Lower leg skin (tissue), 4 donors: ENCODE results near the gene MB21D2. TPM values are rescaled to one million over a fixed set of nuclear protein-coding genes. Genes with fewer than 3 reads are reported as not detected.

Source experiments
- DNase-seq, 2 donors: peaks; one replicate each; pipeline ENCODE4 v3.0.0-alpha.2; 2019; ENCODE audit warnings: low spot score in 2 of 2
- H3K4me3 ChIP-seq: fragments of 200-600 bp; sonication (generic); 2 replicates; pipeline ENCODE4 v1.5.1; 2017; ENCODE audit warnings: mild to moderate bottlenecking, low read depth; ENCODE audit not compliant: poor library complexity, severe bottlenecking
- CTCF ChIP-seq, 3 donors: fragments of 450-650 bp; IDR thresholded peaks; one replicate each; pipeline ENCODE4 v1.5.1; 2016; ENCODE audit warnings: antibody characterized with exemption in 3 of 3, mild to moderate bottlenecking in 3 of 3, moderate library complexity in 2 of 3
- POLR2A ChIP-seq, 2 donors: fragments of 450-650 bp; IDR thresholded peaks; one replicate each; pipeline ENCODE4 v1.6.1; 2016 to 2017; ENCODE audit warnings: antibody characterized with exemption in 2 of 2, mild to moderate bottlenecking in 1 of 2, moderate library complexity in 1 of 2
- WGBS, 2 donors: methylation state at CpG; one replicate each; pipeline ENCODE4 v1.1.5; 2018; 5-methylcytosine and 5-hydroxymethylcytosine counted together
- intact Hi-C: fragments of 100-400 bp; cut with DNase I; formaldehyde crosslinking; loops from one replicate; pipeline ENCODE4 v1.15.0; 2023; ENCODE audit warnings: low total_unique reads
- total RNA-seq, 4 donors: library from RNA; depleted of rRNA; stranded (reverse); fragments of >200 nt; gene quantifications; one replicate each; pipeline ENCODE4 v1.1.0, GENCODE V29; 2016

The MB21D2 gene
- total RNA-seq, 4 donors from 2014 or later, result 7.9 to 11.8 (median 8.6) TPM

- TF ChIP-seq CTCF (IDR thresholded peaks at IDR 0.05), result no peak
- TF ChIP-seq POLR2A (IDR thresholded peaks at IDR 0.05), result no peak
- DNase-seq, result no peak
- H3K4me3 ChIP-seq, result no peak overlapping the region
- intact Hi-C loops, result no loop called here
- WGBS, 2 donors, result 89% methylated on average over 13 of the region's 13 CpGs
These were observed 27.0 kb downstream of the MB21D2 start for GRCh38 chr3:192890347-192891335.

- DNase-seq, result no peak
- TF ChIP-seq POLR2A (IDR thresholded peaks at IDR 0.05) (no peak), CTCF (IDR thresholded peaks at IDR 0.05) (no peak)
- intact Hi-C loops, result no loop called here
- no peak overlapping the region for H3K4me3 ChIP-seq
- 55 to 66% methylated on average over 3 of the region's 3 CpGs for WGBS, 2 donors
These were observed 28.0 kb downstream of the MB21D2 start for GRCh38 chr3:192889679-192890078.

DNA sequence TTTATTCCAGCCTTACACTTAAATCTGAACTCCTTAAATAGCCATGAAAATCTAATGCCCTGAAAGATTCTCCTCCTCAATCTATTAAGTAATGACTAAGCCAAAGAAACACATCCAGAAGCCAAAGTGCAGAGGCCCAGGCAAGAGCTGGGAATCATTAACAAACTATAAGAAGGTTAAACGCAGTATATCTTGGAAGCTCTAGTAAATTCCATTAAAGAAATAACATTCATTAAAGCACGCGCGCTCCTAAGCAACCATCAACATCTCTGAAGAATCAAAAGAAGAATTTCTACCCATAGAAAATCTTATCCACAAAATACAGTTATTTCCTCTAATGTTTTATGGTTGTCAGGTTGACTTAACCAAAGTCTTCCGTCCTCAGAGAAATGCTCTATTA, 29.5 kb downstream of the MB21D2 start:
- no peak for DNase-seq
- 88 to 94% methylated on average over 5 of the region's 5 CpGs for WGBS, 2 donors
- intact Hi-C loops, result no loop called here
- TF ChIP-seq POLR2A (IDR thresholded peaks at IDR 0.05) (no peak), CTCF (IDR thresholded peaks at IDR 0.05) (no peak)
- H3K4me3 ChIP-seq, result no peak overlapping the region

GRCh38 chr3:192887701-192888100, 30.0 kb downstream of the MB21D2 start:
- 92 to 94% methylated on average over 7 of the region's 7 CpGs for WGBS, 2 donors
- intact Hi-C loops, result no loop called here
- TF ChIP-seq CTCF (IDR thresholded peaks at IDR 0.05) (no peak), POLR2A (IDR thresholded peaks at IDR 0.05) (no peak)
- no peak for DNase-seq
- no peak overlapping the region for H3K4me3 ChIP-seq

DNA sequence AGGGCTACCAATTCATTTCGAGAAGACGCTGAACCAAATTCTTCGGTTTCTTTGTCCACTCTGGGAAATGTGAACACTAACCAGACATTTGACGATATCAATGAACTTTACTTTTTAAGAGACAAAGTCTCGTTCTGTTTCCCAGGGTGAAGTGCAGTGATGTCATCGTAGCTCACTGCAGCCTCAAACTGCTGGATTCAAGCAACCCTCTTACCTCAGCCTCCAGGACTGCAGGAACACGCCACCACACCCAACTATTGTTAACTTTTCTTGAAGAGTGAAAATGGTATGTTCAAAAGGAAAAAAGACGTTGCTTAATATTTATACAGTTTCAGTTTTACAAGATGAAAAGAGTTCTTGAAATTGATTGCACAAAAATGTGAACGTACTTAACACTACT, 30.6 kb downstream of the MB21D2 start:
- TF ChIP-seq CTCF (IDR thresholded peaks at IDR 0.05), result no peak
- TF ChIP-seq POLR2A (IDR thresholded peaks at IDR 0.05), result no peak
- intact Hi-C loops, result no loop called here
- no peak overlapping the region for H3K4me3 ChIP-seq
- 82 to 86% methylated on average over 9 of the region's 9 CpGs for WGBS, 2 donors
- DNase-seq, result no peak
